GM12878 (cell line): ENCODE measurements around the gene UVSSA.

ENCODE experiments used
- CTCF ChIP-seq, 3 experiments: IDR thresholded peaks in 2 of 3; conservative IDR thresholded peaks in 1 of 3; 2 replicates each; pipeline ENCODE4 v1.5.1; 2011; ENCODE audit warnings: low read depth in 3 of 3, low read length in 3 of 3, mild to moderate bottlenecking in 3 of 3, control low read depth in 2 of 3, moderate library complexity in 2 of 3, inconsistent platforms in 1 of 3, mixed read lengths in 1 of 3; ENCODE audit not compliant: control insufficient read depth in 2 of 3, insufficient read depth in 1 of 3; ENCODE audit errors: extremely low read depth in 1 of 3
- EZH2 ChIP-seq: IDR thresholded peaks from 2 replicates; pipeline ENCODE4 v1.6.1; 2012; ENCODE audit warnings: low read depth, mild to moderate bottlenecking, control low read depth, inconsistent platforms, low read length, borderline replicate concordance; ENCODE audit not compliant: control insufficient read depth
- GABPA ChIP-seq: IDR thresholded peaks from 2 replicates; pipeline ENCODE4 v1.6.1; 2014; ENCODE audit warnings: antibody characterized with exemption, low read depth, mild to moderate bottlenecking, inconsistent platforms
- MXI1 ChIP-seq: fragments of 150-350 bp; IDR thresholded peaks from 2 replicates; pipeline ENCODE4 v1.6.1; 2011; ENCODE audit warnings: low read depth, mild to moderate bottlenecking, inconsistent platforms, low read length, improper control_type of control experiment
- NFIC ChIP-seq: IDR thresholded peaks from 2 replicates; pipeline ENCODE4 v1.6.1; 2012; ENCODE audit warnings: low read depth, mild to moderate bottlenecking, inconsistent platforms, low read length, moderate library complexity
- POLR2A ChIP-seq: IDR thresholded peaks from 2 replicates; pipeline ENCODE4 v1.6.1; 2011; ENCODE audit warnings: low read depth, mild to moderate bottlenecking, low read length
- RBBP5 ChIP-seq: fragments of 200-600 bp; sonication (generic); conservative IDR thresholded peaks from 2 replicates; pipeline ENCODE4 v1.6.1; 2016
- TAF1 ChIP-seq: IDR thresholded peaks from 2 replicates; pipeline ENCODE4 v1.6.1; 2011; ENCODE audit warnings: mild to moderate bottlenecking, low read depth, low read length, borderline replicate concordance
- TCF12 ChIP-seq: IDR thresholded peaks from 2 replicates; pipeline ENCODE4 v1.6.1; 2011; ENCODE audit warnings: low read depth, mild to moderate bottlenecking, low read length
- ZBTB11 ChIP-seq: fragments of 450-650 bp; formaldehyde crosslinking; IDR thresholded peaks from 2 replicates; pipeline ENCODE4 v1.5.0; 2022; ENCODE audit warnings: mild to moderate bottlenecking, missing genetic modification characterization

- TF ChIP-seq TCF12 (no peak), CTCF (IDR thresholded peaks at IDR 0.05 in 2 of 3, conservative IDR thresholded peaks at IDR 0.05 in 1 of 3; ENCODE audit: control insufficient read depth in 2 of 3, extremely low read depth in 1 of 3, insufficient read depth in 1 of 3, low read depth in 3 of 3, low read length in 3 of 3) (no peak), POLR2A (no peak), EZH2 (no peak), TAF1 (no peak), ZBTB11 (no peak), RBBP5 (no peak), MXI1 (no peak), NFIC (no peak), GABPA (no peak)
These were observed 65.6 kb downstream of the UVSSA start for GRCh38 chr4:1412376-1413203.
